ENCODE measurements around the gene SFMBT2.

Gene SFMBT2

DNA sequence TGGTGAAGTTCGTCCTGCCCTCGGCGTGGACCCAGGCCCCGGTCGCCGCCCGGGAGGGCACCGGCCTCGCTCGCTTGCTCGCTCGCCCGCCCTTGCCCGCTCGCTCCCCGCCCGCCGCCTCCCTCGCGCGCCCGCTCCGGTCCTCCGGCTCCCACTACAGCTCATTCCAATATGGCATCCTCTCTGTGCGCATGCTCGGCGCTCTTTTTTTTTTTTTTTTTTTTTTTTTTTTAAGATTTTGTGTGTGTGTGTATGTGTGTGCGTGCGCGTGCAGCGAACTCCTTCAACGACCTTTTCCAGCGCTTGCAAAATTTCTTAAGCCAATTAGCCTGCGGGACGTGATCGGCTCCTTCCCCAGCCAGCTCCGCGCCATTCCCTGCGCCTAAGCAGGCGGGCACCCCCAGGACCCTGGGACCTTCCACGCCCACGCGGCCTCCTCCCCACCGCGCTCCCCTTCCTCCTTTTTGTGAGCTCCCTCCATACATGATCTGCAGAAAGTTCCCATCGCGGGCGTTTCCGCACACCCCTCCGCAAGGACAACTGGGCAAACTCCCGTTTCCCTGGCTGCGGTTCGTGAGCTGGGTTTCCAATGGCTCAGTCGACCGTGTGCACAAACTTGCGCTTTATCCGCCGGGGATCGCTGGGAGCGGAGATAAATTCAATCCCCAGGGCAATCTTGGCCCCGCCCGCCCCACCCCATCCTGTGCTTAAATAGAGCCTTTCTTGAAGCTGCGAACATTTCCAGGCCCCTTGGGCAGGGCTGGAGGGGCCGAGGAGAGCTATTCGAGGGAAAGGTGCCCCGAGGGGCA is at the start of gene SFMBT2:
Gene SFMBT2, minus strand, starts transcription at position 173 of the 809 bp plus-strand sequence. CDS start 29,136 bp downstream, outside the sequence.
- peak in 1 of 2 experiments; percentile 23 for DNase-seq

DNA sequence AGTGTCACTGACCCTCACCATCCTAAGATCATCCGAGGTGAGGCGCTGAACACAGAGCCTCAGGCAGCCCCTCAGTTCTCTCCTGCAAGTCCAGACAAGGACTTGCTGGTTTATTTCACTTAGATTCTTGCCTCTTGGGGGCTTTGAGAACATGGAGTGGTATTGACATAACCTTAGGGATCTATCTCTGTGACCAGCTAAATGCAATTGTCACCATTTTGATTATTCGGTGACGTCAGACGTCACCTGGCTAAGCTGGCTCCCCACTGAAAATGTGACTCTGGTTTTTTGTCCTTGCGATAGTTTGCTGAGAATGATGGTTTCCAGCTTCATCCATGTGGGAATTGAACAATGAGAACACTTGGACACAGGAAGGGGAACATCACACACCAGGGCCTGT is 49.2 kb upstream of the SFMBT2 start:
- no peak for DNase-seq

DNA sequence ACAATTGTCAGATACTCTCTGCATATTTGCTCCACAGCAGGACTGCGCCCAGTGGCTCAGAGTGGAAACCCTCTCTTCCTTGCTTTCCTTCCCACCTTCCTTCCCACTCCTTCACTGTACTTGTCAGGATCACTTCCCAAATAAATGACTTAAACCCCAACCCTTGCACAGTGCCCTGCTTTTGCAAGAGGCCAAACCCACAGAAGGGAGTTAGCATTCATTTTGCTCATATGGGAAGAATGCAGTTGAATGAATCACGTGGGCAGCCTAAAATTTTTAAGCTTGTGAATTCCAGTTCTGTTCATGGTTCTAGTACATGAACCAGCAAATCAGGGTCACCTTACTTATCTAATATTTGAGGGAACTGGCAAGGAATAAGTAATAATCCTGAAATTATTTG is 47.7 kb upstream of the SFMBT2 start:
- no peak for DNase-seq

DNA sequence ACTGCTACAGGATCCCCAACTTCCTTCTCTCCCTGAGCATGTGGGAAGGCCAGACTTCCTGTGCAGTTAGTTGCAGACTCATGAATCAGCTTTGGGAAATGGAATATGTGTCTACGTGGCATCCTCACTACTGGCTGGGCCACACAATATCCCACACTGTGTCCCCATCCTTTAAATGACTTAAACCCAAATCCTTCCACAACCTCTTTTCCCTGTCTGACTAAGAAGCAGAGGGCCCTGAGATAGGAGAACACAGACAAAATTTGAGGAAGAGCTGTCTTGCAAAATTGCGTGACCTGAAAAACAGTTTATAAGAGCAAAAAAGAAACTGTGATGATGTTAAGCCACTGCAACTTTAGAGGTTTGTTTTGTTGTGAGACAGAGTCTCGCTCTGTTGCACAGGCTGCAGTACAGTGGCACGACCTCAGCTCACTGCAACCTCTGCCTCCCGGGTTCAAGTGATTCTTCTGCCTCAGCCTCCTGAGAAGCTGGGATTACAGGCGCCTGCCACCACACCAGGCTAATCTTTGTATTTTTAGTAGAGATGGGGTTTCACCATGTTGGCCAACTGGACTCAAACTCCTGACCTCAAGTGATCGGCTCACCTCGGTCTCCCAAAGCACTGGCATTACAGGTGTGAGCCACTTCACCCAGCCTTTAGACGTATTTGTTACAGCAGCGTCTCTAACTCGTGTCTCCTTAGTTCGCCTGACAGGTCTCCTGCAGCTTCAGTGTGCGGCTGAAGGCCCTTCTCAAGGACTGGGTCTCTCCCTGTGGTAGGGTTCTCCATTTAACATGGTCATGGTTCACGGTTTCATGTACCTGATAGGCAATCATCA is 46.9 kb upstream of the SFMBT2 start:
- DNase-seq, result no peak

DNA sequence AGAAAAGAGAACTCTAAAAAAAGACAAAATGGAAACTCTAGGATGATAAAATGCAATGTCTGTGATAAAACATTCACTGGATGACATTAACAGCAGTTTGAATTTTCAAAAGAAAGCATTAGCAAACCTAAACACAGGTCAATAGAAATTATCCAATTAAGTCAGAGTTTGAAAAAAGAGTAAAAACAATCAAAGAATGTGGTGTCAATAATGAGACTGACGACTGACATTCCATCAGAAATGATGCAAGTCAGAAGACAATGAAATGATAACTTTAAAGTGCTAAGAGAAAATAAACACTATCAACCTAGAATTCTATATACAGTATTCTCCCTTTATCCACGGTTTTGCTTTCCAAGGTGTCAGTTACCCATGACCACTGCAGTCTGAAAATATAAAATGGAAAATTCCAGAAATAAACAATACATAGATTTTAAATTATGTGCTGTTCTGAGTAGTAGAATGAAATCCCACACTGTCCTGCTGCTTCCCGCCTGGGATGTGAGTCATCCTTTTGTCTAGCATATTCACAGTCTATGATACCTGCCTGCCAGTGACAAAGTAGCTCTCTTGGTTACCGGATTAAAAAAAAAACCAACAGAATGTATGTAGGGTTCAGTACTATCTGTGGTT is 38.3 kb upstream of the SFMBT2 start:
- no peak for DNase-seq

DNA sequence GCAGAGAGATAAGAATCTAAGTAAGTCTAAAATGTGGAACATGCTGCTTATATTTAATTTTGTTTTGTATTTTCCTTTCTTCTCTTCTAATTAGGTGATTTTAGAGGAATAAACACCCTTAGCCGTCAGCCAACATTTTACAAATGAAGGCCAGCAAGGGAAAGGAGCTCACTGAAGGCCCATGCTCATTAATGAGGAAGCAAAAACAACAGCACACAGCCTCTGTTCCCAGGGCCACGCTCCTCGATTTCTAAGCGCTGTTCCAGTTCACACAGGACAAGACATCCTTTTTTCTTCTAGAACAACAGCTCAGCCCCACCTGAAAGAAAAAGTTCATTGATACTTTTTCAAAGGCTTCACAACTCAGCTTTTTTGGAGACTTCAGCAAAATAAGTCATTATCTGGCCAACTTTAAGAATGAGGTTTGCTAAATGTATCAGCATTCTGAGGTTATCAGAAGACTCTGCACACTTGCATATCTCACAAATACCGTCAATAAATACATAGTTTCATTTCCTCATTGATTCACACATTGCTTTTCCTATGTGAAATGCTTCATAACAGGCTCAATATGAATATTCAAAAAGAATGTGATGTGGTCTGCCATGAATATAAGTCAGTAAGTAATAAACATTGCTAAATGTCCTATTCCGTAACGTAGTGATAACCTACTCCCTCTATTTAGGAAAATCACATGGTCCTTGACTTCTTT is 34.8 kb upstream of the SFMBT2 start:
- no peak for DNase-seq

DNA sequence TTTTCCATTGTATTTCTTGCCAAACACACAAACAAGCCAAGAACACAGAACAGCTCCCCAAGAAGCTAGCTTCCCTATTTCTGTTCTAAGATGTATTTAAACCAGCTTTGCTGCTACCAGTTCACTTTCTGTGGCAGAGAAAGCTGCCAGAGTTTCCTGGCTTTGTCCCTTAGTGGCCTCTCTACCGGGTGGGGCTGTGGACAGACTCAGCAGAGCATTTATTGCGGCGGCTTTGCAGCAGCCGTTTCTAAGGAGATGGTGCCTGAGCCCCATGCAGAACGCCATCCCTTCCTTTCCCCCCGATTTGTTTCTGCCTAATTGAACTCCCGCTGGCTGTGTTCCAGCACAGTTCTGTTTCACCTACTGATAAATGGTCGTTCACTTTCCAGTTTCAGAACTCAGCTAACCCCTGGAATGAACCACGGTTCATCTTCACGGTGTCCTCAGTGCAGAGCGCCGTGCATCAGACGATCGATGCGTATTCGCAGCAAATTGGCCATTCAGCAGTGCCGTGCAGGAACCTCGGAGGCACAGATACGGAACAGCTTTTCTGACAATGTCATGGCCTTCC is 33.8 kb upstream of the SFMBT2 start:
- no peak for DNase-seq

DNA sequence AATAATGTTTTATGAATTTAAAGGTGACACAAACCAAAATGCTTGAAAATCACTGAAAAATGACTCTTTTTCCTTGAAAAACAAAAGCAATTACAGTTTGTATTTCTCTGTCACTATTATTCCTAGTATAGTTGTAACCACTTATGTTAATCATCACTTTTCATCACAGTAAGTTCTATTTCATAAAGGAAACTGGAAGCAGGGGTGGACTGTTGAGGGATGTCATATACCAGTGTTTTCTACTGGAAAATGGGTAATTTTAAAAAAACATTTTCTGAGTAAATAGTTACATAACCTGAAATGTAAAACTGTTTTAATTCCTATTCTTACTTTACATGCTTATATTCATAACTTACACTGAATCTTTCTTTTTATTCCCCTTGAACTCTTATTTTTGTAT is 32.2 kb upstream of the SFMBT2 start:
- DNase-seq, result no peak

DNA sequence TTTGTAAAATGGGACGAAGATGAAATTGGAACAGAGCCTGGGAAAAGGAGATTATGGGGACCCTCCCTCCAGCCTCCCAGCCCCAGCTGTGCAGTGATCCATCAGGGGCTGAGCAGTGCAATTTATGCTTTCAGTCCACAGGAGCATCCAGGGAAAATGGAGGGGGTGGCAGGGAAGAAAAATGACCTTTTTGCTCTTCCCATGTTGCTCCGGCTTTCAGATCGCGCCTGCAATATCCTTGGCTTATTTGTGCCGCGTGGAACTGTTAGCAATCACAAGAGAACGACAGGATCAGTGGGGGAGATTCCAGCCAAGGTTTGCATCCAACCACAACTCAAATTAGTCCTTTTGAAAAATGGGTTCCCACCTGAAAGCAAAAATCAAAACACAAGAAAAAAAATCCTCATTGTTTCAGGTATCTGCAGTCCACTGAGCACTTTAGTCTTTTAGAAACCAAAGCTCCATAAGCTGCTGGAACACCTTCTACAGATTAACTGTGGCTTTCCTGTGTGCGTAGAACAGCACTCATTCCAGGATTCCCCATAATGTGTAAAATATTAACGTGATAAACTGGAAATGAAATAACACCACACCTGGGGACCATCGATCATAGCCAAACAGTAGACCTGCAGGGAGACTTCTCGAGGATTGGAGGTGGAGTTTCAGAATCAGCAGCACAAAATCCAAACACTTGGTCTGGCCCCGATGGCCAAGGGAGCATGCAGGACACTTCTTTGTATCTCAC is 30.7 kb upstream of the SFMBT2 start:
- DNase-seq, result no peak

DNA sequence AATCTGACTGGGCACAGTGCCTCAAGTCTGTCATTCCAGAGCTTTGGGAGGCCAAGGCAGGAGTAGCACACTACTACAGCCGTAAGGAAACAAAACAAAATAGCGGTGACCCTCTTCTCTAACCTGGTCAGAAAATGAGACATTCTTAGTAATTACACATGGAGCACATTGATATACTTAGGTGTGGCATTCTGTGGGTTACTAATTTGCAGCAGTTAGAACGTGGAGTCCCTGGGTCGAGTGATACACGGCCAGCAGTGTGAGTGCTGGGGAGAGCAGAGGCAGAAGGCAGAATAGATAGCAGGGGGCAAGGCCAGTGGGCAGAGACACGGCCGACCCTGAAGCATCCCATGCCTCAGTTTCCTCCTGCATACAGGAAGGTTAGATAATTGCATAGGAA is 28.9 kb upstream of the SFMBT2 start:
- DNase-seq, result no peak

DNA sequence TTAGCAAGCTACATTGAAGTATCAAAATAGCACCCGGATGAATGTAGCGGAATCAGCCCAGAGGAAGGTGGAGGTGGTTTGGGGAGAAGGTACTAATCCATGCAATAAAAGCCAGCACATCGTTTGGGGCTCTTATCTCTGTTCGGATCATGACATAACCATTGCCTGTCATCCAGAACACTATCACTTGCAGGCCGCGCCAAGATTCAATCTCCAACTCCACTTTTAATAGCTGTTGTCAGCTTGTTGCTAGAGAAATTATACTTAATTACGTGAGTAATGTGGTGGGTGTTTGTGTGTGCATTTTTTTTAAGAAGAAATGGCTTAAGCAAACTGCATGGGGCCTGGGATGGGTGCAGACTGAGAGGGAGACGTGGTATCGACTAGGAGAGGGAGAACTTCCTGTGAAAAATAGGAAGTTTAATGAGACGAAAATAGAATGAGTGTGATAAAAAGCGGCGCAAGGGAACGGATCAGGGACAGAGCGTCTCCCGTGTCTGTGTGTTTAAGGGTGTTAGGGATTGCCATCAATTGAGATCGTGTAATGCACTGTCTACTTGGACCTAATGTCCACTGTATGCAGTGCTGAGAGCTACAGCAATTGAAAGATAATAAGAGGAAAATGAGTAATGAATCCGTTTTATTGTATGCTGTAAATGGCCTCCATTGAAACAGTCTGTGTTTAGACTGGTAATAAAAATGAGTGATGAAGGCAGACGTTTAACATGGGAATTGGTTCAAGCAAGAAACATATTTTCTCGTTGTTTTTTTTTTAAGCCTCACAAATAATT is 27.6 kb upstream of the SFMBT2 start:
- DNase-seq, result no peak

DNA sequence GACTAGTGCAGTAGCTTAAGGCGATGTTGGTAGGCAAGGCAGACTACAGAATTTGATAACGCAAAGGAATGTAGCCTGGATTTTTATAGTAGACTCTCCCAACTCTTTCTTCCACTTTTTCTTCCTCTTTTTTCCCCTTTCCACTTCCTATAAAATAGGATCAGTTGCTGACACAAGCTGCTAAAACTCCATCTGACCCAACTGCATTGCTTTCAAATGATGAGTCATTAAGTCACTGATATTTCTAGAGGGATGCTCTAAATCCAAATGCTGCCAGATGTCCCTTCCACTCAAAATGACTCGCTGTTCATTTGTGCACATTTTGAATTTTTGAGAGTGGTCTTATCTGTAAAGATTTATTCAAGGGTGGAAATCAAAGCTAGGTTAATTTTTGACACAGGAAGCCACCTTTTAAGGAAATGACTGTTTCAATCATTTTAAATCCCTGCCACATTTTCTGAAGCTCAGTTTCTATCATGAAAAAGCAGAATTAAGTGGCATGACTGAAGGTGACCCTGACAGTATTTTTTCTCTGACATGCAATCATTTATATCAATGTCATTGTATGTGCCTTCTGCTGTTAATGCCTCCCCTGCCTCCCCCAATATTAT is 25.8 kb upstream of the SFMBT2 start:
- no peak for DNase-seq

DNA sequence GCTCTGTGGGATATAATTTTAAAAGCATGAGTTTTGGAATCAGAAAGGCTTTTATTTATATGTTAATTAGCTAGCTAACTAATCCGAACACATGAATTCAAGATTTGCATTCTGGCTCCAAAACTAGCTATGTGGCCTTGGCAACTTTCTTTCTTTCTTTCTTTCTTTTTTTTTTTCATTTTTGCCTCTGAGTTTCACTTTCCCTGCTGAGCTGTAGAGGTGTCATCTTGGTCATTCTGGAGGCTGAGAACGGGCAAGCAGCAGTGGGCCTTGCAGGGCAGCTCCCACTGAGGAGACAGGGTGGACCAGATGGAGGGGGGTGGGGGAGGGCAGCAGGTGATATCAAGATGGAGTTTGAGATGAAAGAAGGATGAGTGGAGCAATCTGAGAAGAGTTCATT is 24.8 kb upstream of the SFMBT2 start:
- DNase-seq, result no peak

DNA sequence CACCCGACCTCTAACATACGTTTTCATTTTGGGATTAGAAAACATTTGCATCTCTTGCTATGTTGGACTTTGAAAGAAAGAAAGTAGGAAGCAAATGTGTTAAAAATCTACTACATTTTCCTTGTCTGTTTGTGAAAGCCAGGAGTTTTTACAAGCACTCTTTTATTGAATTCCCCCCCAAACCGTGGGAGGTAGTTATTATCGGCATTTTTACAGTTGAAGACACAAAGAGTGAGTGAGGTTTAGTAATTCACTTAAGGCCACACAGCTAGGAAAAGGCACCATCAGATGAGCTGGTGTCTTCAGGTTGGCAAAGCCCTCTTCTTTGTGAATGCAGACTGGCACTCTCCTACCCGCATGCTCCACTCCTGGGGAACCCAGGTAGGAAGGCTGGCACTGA is 23.5 kb upstream of the SFMBT2 start:
- DNase-seq, result no peak

DNA sequence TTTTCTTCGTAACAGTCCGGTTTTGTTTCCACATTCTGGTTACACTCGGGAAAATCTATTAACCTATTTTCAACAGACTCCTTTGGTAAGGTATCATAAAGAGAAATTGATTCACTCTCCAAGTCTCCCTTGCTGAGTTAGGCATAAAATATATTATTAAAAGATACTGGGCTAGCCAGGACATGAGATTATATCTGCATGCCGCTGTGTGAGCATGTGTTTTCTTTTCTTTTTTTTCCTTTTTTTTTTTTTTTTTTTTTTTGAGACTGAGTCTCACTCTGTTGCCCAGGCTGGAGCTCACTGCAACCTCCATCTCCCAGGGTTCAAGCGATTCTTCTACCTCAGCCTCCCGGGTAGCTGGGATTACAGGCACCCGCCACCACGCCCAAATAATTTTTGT is 23.0 kb upstream of the SFMBT2 start:
- no peak for DNase-seq

DNA sequence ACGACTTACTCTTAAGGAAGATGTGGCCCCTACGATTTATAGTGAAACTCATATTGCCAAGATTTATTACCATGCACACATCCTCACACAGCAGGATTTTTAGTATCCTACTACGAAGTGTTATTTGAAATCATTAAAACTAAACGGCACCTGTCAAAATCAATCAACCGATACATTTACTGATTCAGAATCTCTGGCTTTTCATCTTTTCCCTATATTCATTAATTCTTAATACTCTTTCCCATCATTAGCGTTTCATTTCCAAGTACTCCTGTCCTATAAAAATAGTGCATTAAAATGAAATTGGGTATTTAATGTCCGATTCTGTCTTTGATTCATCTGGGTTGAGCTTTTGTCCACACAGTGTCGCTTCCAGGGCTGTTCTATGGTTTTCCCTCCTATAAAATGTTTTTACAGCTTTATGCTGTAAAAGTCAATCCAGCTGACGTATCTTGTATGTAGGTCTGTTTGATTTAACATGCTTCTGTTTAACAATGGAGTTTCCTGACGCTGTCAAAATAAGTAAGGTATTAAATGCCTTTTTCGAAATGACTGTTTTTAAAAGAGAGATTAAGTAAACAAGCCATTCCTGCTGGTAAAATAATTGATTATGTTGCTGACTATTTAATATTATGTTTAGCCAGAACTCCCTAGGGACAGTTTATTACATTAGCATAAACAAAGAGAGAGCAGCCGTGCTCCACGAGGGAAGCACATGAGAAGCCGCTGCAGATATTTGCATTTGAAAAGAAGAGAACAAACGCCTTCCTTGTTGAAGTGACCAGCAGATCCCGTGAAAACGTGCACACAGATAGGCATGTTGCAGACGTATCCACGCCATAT is 22.3 kb upstream of the SFMBT2 start:
- DNase-seq, result peak; percentile 37 to 61

DNA sequence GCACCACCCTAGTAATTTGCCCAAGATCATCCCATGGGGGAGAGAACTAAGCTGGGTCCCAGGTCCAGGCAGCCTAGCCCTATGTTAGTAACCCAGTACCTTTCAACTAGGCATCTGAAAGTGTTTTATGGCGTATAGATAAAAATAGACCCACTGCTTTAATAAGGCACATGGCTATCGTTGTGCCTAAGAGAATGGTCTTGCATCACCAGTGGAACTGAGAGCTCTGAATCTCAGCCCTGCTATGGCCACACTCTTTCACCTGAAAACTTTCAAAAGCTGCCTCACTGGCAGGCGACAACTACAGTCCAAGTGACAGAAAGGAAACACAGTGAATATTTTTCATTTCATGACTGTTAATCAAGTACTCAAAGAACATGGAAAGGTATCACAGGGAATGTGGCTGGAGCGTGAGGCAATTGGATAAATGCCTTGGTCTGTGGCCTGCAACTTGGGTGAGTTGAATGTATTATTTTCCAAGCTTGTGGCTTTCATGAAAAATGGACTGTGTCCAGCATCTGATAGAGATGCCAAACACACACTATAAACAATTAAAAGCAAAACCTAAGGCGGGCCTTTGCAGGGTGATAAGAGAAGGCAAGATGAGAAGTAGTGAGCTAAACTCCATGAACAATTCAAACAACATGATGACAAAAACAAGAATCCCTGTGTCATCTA is 18.0 kb upstream of the SFMBT2 start:
- no peak for DNase-seq

DNA sequence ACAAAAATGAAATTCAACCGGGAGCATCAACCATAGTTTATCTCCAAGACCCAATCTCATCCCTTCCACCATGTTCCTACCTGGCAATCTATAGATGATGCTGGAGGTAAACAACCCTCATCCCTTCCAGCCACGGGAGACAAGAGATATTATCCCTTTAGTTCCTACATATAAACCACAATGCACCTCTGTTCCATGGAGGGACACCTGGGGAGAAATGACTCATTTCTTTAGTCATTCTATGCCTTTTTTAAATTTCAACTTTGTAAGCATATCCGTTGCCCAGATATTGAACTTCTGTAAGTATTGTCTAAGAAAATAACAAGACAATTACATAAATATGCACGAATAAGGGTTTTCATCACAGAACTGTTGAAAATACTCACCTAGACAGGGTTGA is 15.5 kb upstream of the SFMBT2 start:
- no peak for DNase-seq

DNA sequence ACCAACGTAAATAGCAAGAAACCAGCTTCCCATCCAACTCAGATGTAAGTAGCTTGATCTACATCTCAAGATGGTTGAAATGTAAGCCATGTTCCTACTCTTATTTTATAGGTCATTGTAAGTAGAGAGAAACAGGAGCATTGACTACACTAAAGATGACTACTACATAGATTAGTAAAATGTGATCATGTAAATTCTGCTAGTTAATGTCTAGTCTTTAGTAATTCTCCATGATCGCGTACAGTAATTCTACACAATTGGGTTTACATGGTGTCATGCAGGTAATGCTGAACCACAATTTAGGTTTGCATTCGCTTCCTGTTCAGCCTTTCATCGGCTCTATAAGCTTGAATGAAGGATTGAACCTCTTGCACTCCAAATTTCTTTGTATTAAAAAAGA is 14.9 kb upstream of the SFMBT2 start:
- DNase-seq, result no peak
